Keratinocyte (primary cell): ENCODE measurements around the gene TRAF3IP1. TPM values are rescaled to one million over a fixed set of nuclear protein-coding genes. Genes with fewer than 3 reads are reported as not detected.

Experiments
- DNase-seq: peaks from one replicate; pipeline ENCODE4 v3.0.0-alpha.2; 2011; ENCODE audit warnings: low read depth, missing footprints, low spot score
- FAIRE-seq: peaks from 2 replicates; lab custom pipeline; 2011; peaks lifted over from hg19 to GRCh38; lab: Jason Lieb, UNC
- H2AFZ ChIP-seq: 2 replicates; pipeline ENCODE4 v1.6.0; 2012; ENCODE audit warnings: low read length, control low read depth, inconsistent platforms; ENCODE audit not compliant: control insufficient read depth
- H3K27ac ChIP-seq: 2 replicates; pipeline ENCODE4 v1.5.1; 2011; ENCODE audit warnings: low read length; ENCODE audit not compliant: control insufficient read depth, insufficient read depth
- H3K27me3 ChIP-seq: 3 replicates; pipeline ENCODE4 v1.6.0; 2011; ENCODE audit warnings: low read length; ENCODE audit not compliant: control insufficient read depth, insufficient read depth; ENCODE audit errors: extremely low read depth
- H3K36me3 ChIP-seq, 2 experiments: 2 replicates in 1 of 2; 3 replicates in 1 of 2; pipeline ENCODE4 v1.5.1; 2011; ENCODE audit warnings: low read length in 2 of 2, mild to moderate bottlenecking in 1 of 2; ENCODE audit not compliant: control insufficient read depth in 2 of 2, insufficient read depth in 2 of 2; ENCODE audit errors: extremely low read depth in 1 of 2
- H3K4me1 ChIP-seq: 3 replicates; pipeline ENCODE4 v1.5.1; 2011; ENCODE audit warnings: low read length; ENCODE audit not compliant: control insufficient read depth, insufficient read depth; ENCODE audit errors: extremely low read depth
- H3K4me2 ChIP-seq: 3 replicates; pipeline ENCODE4 v1.6.0; 2011; ENCODE audit warnings: low read depth, low read length; ENCODE audit not compliant: control insufficient read depth, insufficient read depth; ENCODE audit errors: extremely low read depth
- H3K4me3 ChIP-seq, 3 experiments: fragments of 200-600 bp in 1 of 3; sonication (generic) in 1 of 3; 2 replicates in 2 of 3; 3 replicates in 1 of 3; pipeline ENCODE4 v1.5.1; 2011 to 2016; ENCODE audit warnings: low read length in 3 of 3, mild to moderate bottlenecking in 3 of 3, control low read depth in 2 of 3, inconsistent platforms in 1 of 3, low read depth in 1 of 3, mixed read lengths in 1 of 3, mixed run types in 1 of 3, moderate library complexity in 1 of 3; ENCODE audit not compliant: control insufficient read depth in 2 of 3, insufficient read depth in 2 of 3; ENCODE audit errors: extremely low read depth in 1 of 3
- H3K79me2 ChIP-seq: 2 replicates; pipeline ENCODE4 v1.6.0; 2012; ENCODE audit warnings: low read length; ENCODE audit not compliant: control insufficient read depth, insufficient read depth
- H3K9ac ChIP-seq: 3 replicates; pipeline ENCODE4 v1.6.0; 2011; ENCODE audit warnings: low read length; ENCODE audit not compliant: control insufficient read depth, insufficient read depth; ENCODE audit errors: extremely low read depth
- H3K9me1 ChIP-seq: 3 replicates; pipeline ENCODE4 v1.6.0; 2011; ENCODE audit warnings: low read length; ENCODE audit not compliant: control insufficient read depth, insufficient read depth; ENCODE audit errors: extremely low read depth
- H3K9me3 ChIP-seq: 2 replicates; pipeline ENCODE4 v1.5.1; 2012; ENCODE audit warnings: low read depth, low read length; ENCODE audit not compliant: control insufficient read depth
- H4K20me1 ChIP-seq: 3 replicates; pipeline ENCODE4 v1.6.0; 2011; ENCODE audit warnings: low read length; ENCODE audit not compliant: control insufficient read depth, insufficient read depth; ENCODE audit errors: extremely low read depth
- EZH2 ChIP-seq: IDR thresholded peaks from one replicate; pipeline ENCODE4 v1.6.1; 2012; ENCODE audit warnings: inconsistent platforms, mild to moderate bottlenecking, low read length, moderate library complexity
- dilution Hi-C: fragments of 300-500 bp; cut with MboI; formaldehyde crosslinking; loops from one replicate; pipeline ENCODE4 v1.7.0; 2020; ENCODE audit warnings: low sequenced_read_pairs; ENCODE audit not compliant: extremely low pct_ligation_motif_present
- polyA plus RNA-seq, 5 experiments: library from polyadenylated mRNA; depleted of rRNA in 3 of 5; stranded (reverse) in 3 of 5; stranded (forward) in 1 of 5; unstranded in 1 of 5; fragments of >200 nt; gene quantifications; 1 replicate in 1 of 5; 2 replicates in 3 of 5; 3 replicates in 1 of 5; pipeline versions ENCODE4 v1.2.1 to v1.2.3, GENCODE V29; 2011 to 2012; ENCODE audit warnings: missing spikeins in 2 of 5, low read depth in 1 of 5, low replicate concordance in 1 of 5
- TF ChIP-seq, protein P1 (sequence below), 3 experiments: IDR thresholded peaks in 1 of 3; conservative IDR thresholded peaks in 1 of 3; optimal IDR thresholded peaks in 1 of 3; 2 replicates in 2 of 3; 3 replicates in 1 of 3; pipeline versions ENCODE3 to v1.5.1; 2011; ENCODE audit warnings: low read length in 3 of 3, mild to moderate bottlenecking in 3 of 3, moderate library complexity in 2 of 3, control low read depth in 1 of 3, inconsistent platforms in 1 of 3; ENCODE audit not compliant: insufficient read depth in 2 of 3; ENCODE audit errors: extremely low read depth in 1 of 3

The TRAF3IP1 gene
- polyA plus RNA-seq, 1 donor (not counting 4 experiments of a cell fraction or from before 2014, with no cell fraction given): 7.0 TPM

DNA sequence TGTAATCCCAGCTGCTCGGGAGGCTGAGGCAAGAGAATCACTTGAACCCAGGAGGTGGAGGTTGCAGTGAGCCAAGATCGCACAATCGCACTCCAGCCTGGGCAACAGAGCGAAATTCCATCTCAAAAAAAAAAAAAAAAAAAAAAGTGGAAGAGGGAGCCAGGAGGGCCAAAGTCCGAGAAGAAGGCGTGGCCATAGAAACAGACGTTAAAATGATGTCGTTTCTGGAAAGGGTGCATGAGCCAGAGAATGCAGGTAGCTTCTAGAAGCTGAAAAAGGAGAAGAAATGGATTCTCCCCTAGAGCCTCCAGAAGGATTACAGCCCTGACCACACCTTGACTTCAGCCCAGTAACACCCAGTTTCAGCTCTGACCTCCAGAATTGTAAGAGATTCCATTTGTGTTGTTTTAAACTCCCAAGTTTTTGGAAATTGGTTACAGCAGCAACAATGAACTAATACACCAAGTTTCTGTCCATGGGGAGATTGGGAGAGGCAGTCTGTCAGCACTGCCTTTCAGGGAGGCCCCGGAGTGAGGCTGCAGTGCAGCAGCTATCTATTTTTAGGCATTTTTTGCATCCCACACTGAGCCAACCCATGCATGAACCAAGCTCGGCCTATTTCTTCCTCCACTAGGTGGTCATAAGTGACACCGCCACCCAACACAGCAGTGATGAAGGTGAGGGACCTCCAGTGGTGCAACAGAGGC lies 14.2 kb upstream of the TRAF3IP1 start:
- DNase-seq: no peak
- no peaks in the 10 kb centered on the region for H3K9me1 ChIP-seq
- H4K20me1 ChIP-seq: no peaks in the 10 kb centered on the region
- TF ChIP-seq EZH2: no peak
- TF ChIP-seq, protein P1, sequence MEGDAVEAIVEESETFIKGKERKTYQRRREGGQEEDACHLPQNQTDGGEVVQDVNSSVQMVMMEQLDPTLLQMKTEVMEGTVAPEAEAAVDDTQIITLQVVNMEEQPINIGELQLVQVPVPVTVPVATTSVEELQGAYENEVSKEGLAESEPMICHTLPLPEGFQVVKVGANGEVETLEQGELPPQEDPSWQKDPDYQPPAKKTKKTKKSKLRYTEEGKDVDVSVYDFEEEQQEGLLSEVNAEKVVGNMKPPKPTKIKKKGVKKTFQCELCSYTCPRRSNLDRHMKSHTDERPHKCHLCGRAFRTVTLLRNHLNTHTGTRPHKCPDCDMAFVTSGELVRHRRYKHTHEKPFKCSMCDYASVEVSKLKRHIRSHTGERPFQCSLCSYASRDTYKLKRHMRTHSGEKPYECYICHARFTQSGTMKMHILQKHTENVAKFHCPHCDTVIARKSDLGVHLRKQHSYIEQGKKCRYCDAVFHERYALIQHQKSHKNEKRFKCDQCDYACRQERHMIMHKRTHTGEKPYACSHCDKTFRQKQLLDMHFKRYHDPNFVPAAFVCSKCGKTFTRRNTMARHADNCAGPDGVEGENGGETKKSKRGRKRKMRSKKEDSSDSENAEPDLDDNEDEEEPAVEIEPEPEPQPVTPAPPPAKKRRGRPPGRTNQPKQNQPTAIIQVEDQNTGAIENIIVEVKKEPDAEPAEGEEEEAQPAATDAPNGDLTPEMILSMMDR (optimal IDR thresholded peaks at IDR 0.05 in 1 of 3, IDR thresholded peaks at IDR 0.05 in 1 of 3, conservative IDR thresholded peaks at IDR 0.05 in 1 of 3; ENCODE audit: extremely low read depth in 1 of 3, insufficient read depth in 2 of 3, low read length in 3 of 3): no peak
- H3K27me3 ChIP-seq: no peaks in the 10 kb centered on the region
- no peak overlapping the region for H2AFZ ChIP-seq
- no peaks in the 10 kb centered on the region for H3K36me3 ChIP-seq
- no peak overlapping the region for H3K4me3 ChIP-seq
- H3K79me2 ChIP-seq: no peaks in the 10 kb centered on the region
- H3K9me3 ChIP-seq: no peaks in the 10 kb centered on the region
- dilution Hi-C loops: no loop called here
- H3K27ac ChIP-seq: no peak overlapping the region
- H3K9ac ChIP-seq: no peak overlapping the region
- no peak for FAIRE-seq
- H3K4me2 ChIP-seq: no peak overlapping the region
- H3K4me1 ChIP-seq: no peaks in the 10 kb centered on the region

DNA sequence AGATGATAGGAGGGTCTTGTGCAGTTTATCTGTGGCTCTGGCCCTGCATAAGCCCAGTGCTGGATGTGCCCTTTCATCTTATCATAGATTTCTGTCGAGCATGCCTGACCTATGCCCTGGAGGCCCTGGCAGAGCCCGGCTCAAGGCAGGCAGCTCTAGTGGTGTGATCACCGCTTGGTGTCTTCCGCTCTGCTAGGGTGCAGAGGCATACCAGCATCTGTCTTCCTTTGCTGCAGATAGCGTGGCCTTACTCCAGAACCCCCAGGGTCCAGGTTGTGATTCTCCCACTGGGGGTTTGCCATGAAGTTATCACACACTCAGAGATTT lies 13.7 kb upstream of the TRAF3IP1 start:
- Histone ChIP-seq H3K4me2 (no peak overlapping the region), H3K9me3 (no peaks in the 10 kb centered on the region), H2AFZ (no peak overlapping the region), H3K9ac (no peak overlapping the region), H3K4me1 (no peaks in the 10 kb centered on the region), H3K9me1 (no peaks in the 10 kb centered on the region), H3K27ac (no peak overlapping the region), H3K36me3 (no peaks in the 10 kb centered on the region), H3K4me3 (no peak overlapping the region), H3K79me2 (no peaks in the 10 kb centered on the region), H4K20me1 (no peaks in the 10 kb centered on the region), H3K27me3 (no peaks in the 10 kb centered on the region)
- DNase-seq: no peak
- dilution Hi-C loops: no loop called here
- no peak for FAIRE-seq
- TF ChIP-seq, protein P1 (optimal IDR thresholded peaks at IDR 0.05 in 1 of 3, IDR thresholded peaks at IDR 0.05 in 1 of 3, conservative IDR thresholded peaks at IDR 0.05 in 1 of 3; ENCODE audit: extremely low read depth in 1 of 3, insufficient read depth in 2 of 3, low read length in 3 of 3): no peak
- no peak for TF ChIP-seq EZH2
